Measurements from ENCODE around the gene MPPED1.

DNA sequence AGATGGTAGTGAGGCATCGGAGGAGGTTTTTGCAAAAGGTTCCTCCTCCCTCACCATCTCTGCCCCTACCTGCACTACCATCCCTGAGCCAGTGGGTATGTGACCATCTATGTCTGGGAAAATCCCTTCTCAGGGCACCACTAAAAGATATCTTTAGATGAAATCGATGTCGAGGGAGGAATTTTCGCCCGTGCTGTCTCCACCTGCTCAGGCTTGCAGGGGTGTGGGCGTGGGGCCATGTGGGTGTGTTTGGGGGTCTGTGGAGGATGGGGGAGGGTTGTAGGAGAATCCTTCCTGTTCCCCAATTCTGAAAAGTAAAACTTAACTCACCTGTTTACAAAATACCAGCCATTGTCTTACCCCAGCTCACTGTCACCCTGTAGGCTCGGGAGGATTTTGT is 12.4 kb downstream of the MPPED1 start:
- TF ChIP-seq CTCF (IDR thresholded peaks at IDR 0.05) (no peak), POLR2AphosphoS5 (IDR thresholded peaks at IDR 0.05) (no peak)

Data from upper lobe of left lung (tissue), 4 donors.